GM18868 (cell line): ENCODE results near the gene PDZD7.
"Not testable (repeated sequence)": the region's sequence is repeated elsewhere in the genome, so short reads cannot be mapped to it uniquely, and the experiment has no call there.

Experiments
- ATAC-seq: cut with Tn5 transposase; IDR thresholded peaks from one replicate; pipeline ENCODE4 v1.9.1; 2021; ENCODE audit warnings: mild to moderate bottlenecking, moderate library complexity; ENCODE audit not compliant: unreplicated experiment

The PDZD7 gene

GRCh38 chr10:101041252-101041761 is 10.4 kb upstream of the PDZD7 start:
- peak; percentile 71 for ATAC-seq

- ATAC-seq, result no peak
Observed at GRCh38 chr10:101040851-101041250, 9.9 kb upstream of the PDZD7 start.

- ATAC-seq, result no peak
Observed at GRCh38 chr10:101040061-101040460, 9.1 kb upstream of the PDZD7 start.

- ATAC-seq, result no peak
Observed at GRCh38 chr10:101038484-101038883, 7.6 kb upstream of the PDZD7 start.

- no peak for ATAC-seq
Observed at GRCh38 chr10:101036726-101037125, 5.8 kb upstream of the PDZD7 start.

- no peak for ATAC-seq
Observed at GRCh38 chr10:101035916-101036702, 5.2 kb upstream of the PDZD7 start.

- ATAC-seq, result no peak
Observed at GRCh38 chr10:101035314-101035713, 4.4 kb upstream of the PDZD7 start.

- not testable (repeated sequence) for ATAC-seq
Observed at GRCh38 chr10:101034404-101034803, 3.5 kb upstream of the PDZD7 start.

- ATAC-seq, result no peak
Observed at GRCh38 chr10:101033276-101033675, 2.3 kb upstream of the PDZD7 start.

GRCh38 chr10:101032637-101033224 is 1.8 kb upstream of the PDZD7 start:
- no peak for ATAC-seq

- ATAC-seq, result no peak
Observed at GRCh38 chr10:101031796-101032636, 1.1 kb upstream of the PDZD7 start.

- ATAC-seq, result no peak
Observed at GRCh38 chr10:101030496-101031127, 317 bp downstream of the PDZD7 start.

GRCh38 chr10:101029520-101030295 is 1.2 kb downstream of the PDZD7 start:
- ATAC-seq, result no peak

GRCh38 chr10:101028446-101029337 is 2.2 kb downstream of the PDZD7 start:
- ATAC-seq, result no peak

- no peak for ATAC-seq
Observed at GRCh38 chr10:101027106-101027720, 3.7 kb downstream of the PDZD7 start.

- ATAC-seq, result no peak
Observed at GRCh38 chr10:101022967-101023705, 7.8 kb downstream of the PDZD7 start.

- ATAC-seq, result no peak
Observed at GRCh38 chr10:101021692-101022251, 9.2 kb downstream of the PDZD7 start.

GRCh38 chr10:101021239-101021638 is 9.7 kb downstream of the PDZD7 start:
- ATAC-seq, result no peak
